SK-N-SH (cell line): Measurements from ENCODE around the gene ARMC9. TPM values are rescaled to one million over a fixed set of nuclear protein-coding genes. Genes with fewer than 3 reads are reported as not detected.

Source experiments
- CTCF ChIA-PET: fragments of 300-600, 350-600 bp; formaldehyde crosslinking; extraction: SDS; loops from one replicate; lab custom pipeline; 2021; lab: Yijun Ruan, JAX
- POLR2A ChIA-PET: fragments of 350-600 bp; sonication (Branson Sonifier 250); formaldehyde crosslinking; extraction: SDS; loops from one replicate; lab custom pipeline; 2020; ENCODE audit warnings: antibody characterized with exemption, inconsistent platforms; lab: Yijun Ruan, JAX
- DNase-seq: peaks from one replicate; pipeline ENCODE4 v3.0.0; 2012
- H2AFZ ChIP-seq: fragments of 200-600 bp; sonication (generic); 2 replicates; pipeline ENCODE4 v1.8.1; 2016; ENCODE audit warnings: antibody characterized with exemption, mild to moderate bottlenecking, low read depth
- H3F3A ChIP-seq: fragments of 200-600 bp; sonication (generic); replicated peaks from 2 replicates; pipeline ENCODE3; 2016; ENCODE audit warnings: antibody characterized with exemption, mild to moderate bottlenecking; ENCODE audit not compliant: insufficient read depth
- H3K27ac ChIP-seq, 2 experiments: fragments of 200-500 bp in 1 of 2; fragments of 200-600 bp in 1 of 2; sonication (Bioruptor generic) in 1 of 2; sonication (generic), shearing (Covaris generic) in 1 of 2; 2 replicates each; pipeline versions ENCODE4 v1.5.1 to v1.6.1; 2014 to 2016; ENCODE audit warnings: low read depth in 2 of 2, inconsistent platforms in 1 of 2, low read length in 1 of 2, mild to moderate bottlenecking in 1 of 2, mixed read lengths in 1 of 2
- H3K27me3 ChIP-seq: fragments of 200-600 bp; sonication (generic), shearing (Covaris generic); 2 replicates; pipeline ENCODE4 v1.6.1; 2016; ENCODE audit warnings: mixed run types; ENCODE audit not compliant: insufficient read depth
- H3K36me3 ChIP-seq, 2 experiments: fragments of 200-500 bp in 1 of 2; fragments of 200-600 bp in 1 of 2; sonication (Bioruptor generic) in 1 of 2; sonication (generic) in 1 of 2; replicated peaks in 1 of 2; 2 replicates each; pipeline versions ENCODE3 to v1.5.1; 2014 to 2016; ENCODE audit warnings: low read length in 1 of 2, mild to moderate bottlenecking in 1 of 2; ENCODE audit not compliant: insufficient read depth in 2 of 2, control insufficient read depth in 1 of 2
- H3K4me1 ChIP-seq, 2 experiments: fragments of 200-500 bp in 1 of 2; fragments of 200-600 bp in 1 of 2; sonication (Bioruptor generic) in 1 of 2; sonication (generic), shearing (Covaris generic) in 1 of 2; 2 replicates each; pipeline versions ENCODE4 v1.5.1 to v1.6.1; 2014 to 2016; ENCODE audit warnings: low read depth in 1 of 2, low read length in 1 of 2, mixed run types in 1 of 2; ENCODE audit not compliant: insufficient read depth in 2 of 2, control insufficient read depth in 1 of 2
- H3K4me2 ChIP-seq: fragments of 200-600 bp; sonication (generic), shearing (Covaris generic); 2 replicates; pipeline ENCODE4 v1.6.1; 2017; ENCODE audit warnings: mixed run types
- H3K4me3 ChIP-seq, 2 experiments: fragments of 200-500 bp in 1 of 2; fragments of 200-600 bp in 1 of 2; sonication (Bioruptor generic) in 1 of 2; sonication (generic), shearing (Covaris generic) in 1 of 2; 2 replicates each; pipeline versions ENCODE4 v1.5.1 to v1.8.1; 2014 to 2016; ENCODE audit warnings: low read depth in 2 of 2, inconsistent platforms in 1 of 2, low read length in 1 of 2, mild to moderate bottlenecking in 1 of 2, mixed read lengths in 1 of 2, moderate library complexity in 1 of 2
- H3K79me2 ChIP-seq: fragments of 200-600 bp; sonication (generic); 2 replicates; pipeline ENCODE4 v1.8.1; 2017; ENCODE audit warnings: mild to moderate bottlenecking; ENCODE audit not compliant: insufficient read depth
- H3K9ac ChIP-seq: fragments of 200-600 bp; sonication (generic); 2 replicates; pipeline ENCODE4 v1.6.1; 2017; ENCODE audit warnings: mixed run types
- H3K9me2 ChIP-seq: fragments of 200-600 bp; sonication (generic); 2 replicates; pipeline ENCODE4 v1.6.1; 2017; ENCODE audit warnings: mixed run types
- H3K9me3 ChIP-seq: fragments of 200-600 bp; sonication (generic); 2 replicates; pipeline ENCODE4 v1.6.1; 2017; ENCODE audit warnings: mixed run types, mild to moderate bottlenecking, moderate library complexity
- H4K20me1 ChIP-seq: fragments of 200-600 bp; sonication (generic); 2 replicates; pipeline ENCODE4 v1.6.1; 2017; ENCODE audit warnings: mild to moderate bottlenecking, mixed run types; ENCODE audit not compliant: insufficient read depth
- CHD2 ChIP-seq: fragments of 150-350 bp; IDR thresholded peaks from 2 replicates; pipeline ENCODE4 v1.6.1; 2018; ENCODE audit warnings: low read length; ENCODE audit not compliant: partially characterized antibody
- EP300 ChIP-seq, 2 experiments: IDR thresholded peaks; 2 replicates each; pipeline versions ENCODE4 v1.4.0 to v1.6.1; 2012; ENCODE audit warnings: borderline replicate concordance in 1 of 2, low read depth in 1 of 2, low read length in 1 of 2
- EZH2phosphoT487 ChIP-seq: fragments of 200-600 bp; sonication (generic); IDR thresholded peaks from 2 replicates; pipeline ENCODE4 v1.6.1; 2017; ENCODE audit warnings: low read depth, mixed run types, mild to moderate bottlenecking, antibody characterized with exemption, moderate library complexity, borderline replicate concordance
- FOXM1 ChIP-seq: IDR thresholded peaks from 2 replicates; pipeline ENCODE4 v1.4.0; 2012; ENCODE audit warnings: low read depth, mild to moderate bottlenecking
- IRF3 ChIP-seq: fragments of 150-350 bp; IDR thresholded peaks from 2 replicates; pipeline ENCODE4 v1.6.1; 2016; ENCODE audit warnings: mild to moderate bottlenecking, low read depth, low read length
- JUND ChIP-seq: IDR thresholded peaks from 2 replicates; pipeline ENCODE4 v1.4.0; 2012
- RFX5 ChIP-seq: IDR thresholded peaks from 2 replicates; pipeline ENCODE4 v1.6.1; 2012; ENCODE audit warnings: mild to moderate bottlenecking, improper control_type of control experiment, low read length
- SIN3A ChIP-seq: IDR thresholded peaks from 2 replicates; pipeline ENCODE4 v1.6.1; 2012; ENCODE audit warnings: low read depth, mild to moderate bottlenecking, low read length, moderate library complexity, borderline replicate concordance
- USF1 ChIP-seq: IDR thresholded peaks from 2 replicates; pipeline ENCODE4 v1.4.0; 2012; ENCODE audit warnings: low read depth, borderline replicate concordance
- WGBS: methylation state at CpG from one replicate; pipeline ENCODE4 v1.1.6; 2017; ENCODE audit warnings: low lambda C conversion rate; 5-methylcytosine and 5-hydroxymethylcytosine counted together
- polyA plus RNA-seq, 3 experiments: library from polyadenylated mRNA; depleted of rRNA; stranded (reverse); fragments of >200 nt; gene quantifications; 2 replicates each; pipeline ENCODE4 v1.2.3, GENCODE V29; 2012
- TF ChIP-seq, protein P1 (sequence below): IDR thresholded peaks from 2 replicates; pipeline ENCODE4; 2012
- TF ChIP-seq, protein P2 (sequence below): IDR thresholded peaks from 2 replicates; pipeline ENCODE4 v1.6.1; 2012; ENCODE audit warnings: mild to moderate bottlenecking, low read depth, low read length, moderate library complexity

The ARMC9 gene
- polyA plus RNA-seq, 1 of the 3 experiments (the other 2 are of a cell fraction), result 25.3 TPM

DNA sequence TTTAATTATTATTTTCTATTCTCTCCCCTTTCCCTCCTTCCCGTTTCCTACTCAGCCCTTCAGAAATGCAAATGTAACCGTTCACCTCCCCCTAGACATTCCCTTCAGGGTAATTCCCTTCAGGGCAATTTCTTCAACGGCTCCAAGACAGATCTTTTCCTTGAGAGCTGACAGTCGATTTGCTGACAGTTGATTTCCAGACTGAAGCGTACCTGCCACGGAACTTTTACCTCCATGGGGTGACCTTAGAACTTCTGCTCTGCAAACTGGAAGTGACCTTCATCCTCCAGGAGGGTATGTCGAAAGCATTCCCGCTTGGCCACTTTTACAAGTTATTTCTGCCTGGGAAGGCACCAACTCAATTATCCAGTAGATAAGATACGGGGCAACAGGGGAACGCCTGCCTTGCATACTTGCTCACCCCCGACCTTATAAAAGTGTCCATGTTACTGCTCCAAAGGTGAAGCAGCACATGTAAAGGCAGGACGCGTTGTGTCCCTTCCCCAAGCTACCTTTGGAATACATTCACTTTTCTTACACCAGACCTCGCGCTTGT, 215.6 kb downstream of the ARMC9 start:
- no peaks in the 10 kb centered on the region for H3K36me3 ChIP-seq
- 82% methylated on average over 15 of the region's 15 CpGs for WGBS
- peaks cover 3% of the 10 kb centered on the region in 2 experiments; a peak in 1 of 4 replicates for H3K4me1 ChIP-seq
- no peaks in the 10 kb centered on the region for H4K20me1 ChIP-seq
- ChIA-PET POLR2A (no interaction called here), CTCF (interaction anchor here (1.0 to 17.2 kb wide), 6 partner anchors 8 to 190 kb away, joined by 3 to 302 read pairs (median 29); no protein-coding TSS in a partner anchor)
- DNase-seq, result no peak
- no peak overlapping the region for H2AFZ ChIP-seq
- H3F3A ChIP-seq, result peaks cover 7% of the 10 kb centered on the region
- no peaks in the 10 kb centered on the region for H3K9me2 ChIP-seq
- H3K4me3 ChIP-seq, result no peak overlapping the region
- H3K4me2 ChIP-seq, result no peak overlapping the region
- H3K27me3 ChIP-seq, result no peaks in the 10 kb centered on the region
- no peaks in the 10 kb centered on the region for H3K79me2 ChIP-seq
- TF ChIP-seq JUND, result no peak
- TF ChIP-seq EP300 (IDR thresholded peaks at IDR 0.05; ENCODE audit: borderline replicate concordance in 1 of 2, low read depth in 1 of 2, low read length in 1 of 2), result no peak
- no peak for TF ChIP-seq RFX5
- no peak for TF ChIP-seq USF1
- TF ChIP-seq SIN3A, result no peak
- no peaks in the 10 kb centered on the region for H3K9me3 ChIP-seq
- H3K9ac ChIP-seq, result no peak overlapping the region
- no peak overlapping the region for H3K27ac ChIP-seq

DNA sequence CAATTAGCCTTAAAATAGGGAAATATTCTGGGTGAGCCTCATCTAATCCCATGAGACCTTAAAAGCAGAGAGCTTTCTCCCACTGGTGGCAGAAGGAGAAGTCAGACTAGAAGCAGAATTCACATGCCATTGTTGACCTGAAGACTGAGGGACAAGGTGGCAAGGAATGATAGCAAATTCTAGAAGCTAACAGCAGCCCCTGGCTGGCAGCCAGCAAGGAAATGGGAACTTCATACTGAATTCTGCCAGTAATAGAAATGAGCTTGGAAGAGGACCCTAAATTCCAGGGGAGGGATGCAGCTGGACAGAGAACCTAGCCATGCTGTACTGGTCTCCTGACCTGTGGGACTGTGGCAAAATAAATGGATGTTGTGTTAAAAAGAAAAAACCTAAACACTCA, 216.6 kb downstream of the ARMC9 start:
- ChIA-PET CTCF (interaction anchor here (0.6 to 17.2 kb wide), 6 partner anchors 10 to 194 kb away, joined by 3 to 302 read pairs (median 14); no protein-coding TSS in a partner anchor), POLR2A (no interaction called here)

More for the DNA sequence above, 216.6 kb downstream of the ARMC9 start:
- no peaks in the 10 kb centered on the region for H3K27me3 ChIP-seq
- TF ChIP-seq IRF3, result no peak
- no peak for TF ChIP-seq EP300 (IDR thresholded peaks at IDR 0.05; ENCODE audit: borderline replicate concordance in 1 of 2, low read depth in 1 of 2, low read length in 1 of 2)
- no peak for TF ChIP-seq FOXM1
- no peak for TF ChIP-seq EZH2phosphoT487
- TF ChIP-seq, protein P1, sequence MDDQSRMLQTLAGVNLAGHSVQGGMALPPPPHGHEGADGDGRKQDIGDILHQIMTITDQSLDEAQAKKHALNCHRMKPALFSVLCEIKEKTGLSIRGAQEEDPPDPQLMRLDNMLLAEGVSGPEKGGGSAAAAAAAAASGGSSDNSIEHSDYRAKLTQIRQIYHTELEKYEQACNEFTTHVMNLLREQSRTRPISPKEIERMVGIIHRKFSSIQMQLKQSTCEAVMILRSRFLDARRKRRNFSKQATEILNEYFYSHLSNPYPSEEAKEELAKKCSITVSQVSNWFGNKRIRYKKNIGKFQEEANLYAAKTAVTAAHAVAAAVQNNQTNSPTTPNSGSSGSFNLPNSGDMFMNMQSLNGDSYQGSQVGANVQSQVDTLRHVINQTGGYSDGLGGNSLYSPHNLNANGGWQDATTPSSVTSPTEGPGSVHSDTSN, result no peak
- TF ChIP-seq, protein P2, sequence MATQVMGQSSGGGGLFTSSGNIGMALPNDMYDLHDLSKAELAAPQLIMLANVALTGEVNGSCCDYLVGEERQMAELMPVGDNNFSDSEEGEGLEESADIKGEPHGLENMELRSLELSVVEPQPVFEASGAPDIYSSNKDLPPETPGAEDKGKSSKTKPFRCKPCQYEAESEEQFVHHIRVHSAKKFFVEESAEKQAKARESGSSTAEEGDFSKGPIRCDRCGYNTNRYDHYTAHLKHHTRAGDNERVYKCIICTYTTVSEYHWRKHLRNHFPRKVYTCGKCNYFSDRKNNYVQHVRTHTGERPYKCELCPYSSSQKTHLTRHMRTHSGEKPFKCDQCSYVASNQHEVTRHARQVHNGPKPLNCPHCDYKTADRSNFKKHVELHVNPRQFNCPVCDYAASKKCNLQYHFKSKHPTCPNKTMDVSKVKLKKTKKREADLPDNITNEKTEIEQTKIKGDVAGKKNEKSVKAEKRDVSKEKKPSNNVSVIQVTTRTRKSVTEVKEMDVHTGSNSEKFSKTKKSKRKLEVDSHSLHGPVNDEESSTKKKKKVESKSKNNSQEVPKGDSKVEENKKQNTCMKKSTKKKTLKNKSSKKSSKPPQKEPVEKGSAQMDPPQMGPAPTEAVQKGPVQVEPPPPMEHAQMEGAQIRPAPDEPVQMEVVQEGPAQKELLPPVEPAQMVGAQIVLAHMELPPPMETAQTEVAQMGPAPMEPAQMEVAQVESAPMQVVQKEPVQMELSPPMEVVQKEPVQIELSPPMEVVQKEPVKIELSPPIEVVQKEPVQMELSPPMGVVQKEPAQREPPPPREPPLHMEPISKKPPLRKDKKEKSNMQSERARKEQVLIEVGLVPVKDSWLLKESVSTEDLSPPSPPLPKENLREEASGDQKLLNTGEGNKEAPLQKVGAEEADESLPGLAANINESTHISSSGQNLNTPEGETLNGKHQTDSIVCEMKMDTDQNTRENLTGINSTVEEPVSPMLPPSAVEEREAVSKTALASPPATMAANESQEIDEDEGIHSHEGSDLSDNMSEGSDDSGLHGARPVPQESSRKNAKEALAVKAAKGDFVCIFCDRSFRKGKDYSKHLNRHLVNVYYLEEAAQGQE, result no peak
- TF ChIP-seq CHD2, result no peak
- H3K4me1 ChIP-seq, result peaks cover 3% of the 10 kb centered on the region in 2 experiments; a peak in 1 of 4 replicates
- no peaks in the 10 kb centered on the region for H4K20me1 ChIP-seq
- no peak overlapping the region; the same call in 1 of the 2 replicates for H2AFZ ChIP-seq
- H3K9me2 ChIP-seq, result no peaks in the 10 kb centered on the region
- H3K27ac ChIP-seq, result no peak overlapping the region
- H3K9me3 ChIP-seq, result no peaks in the 10 kb centered on the region
- no peak overlapping the region for H3K4me2 ChIP-seq
- H3K79me2 ChIP-seq, result no peaks in the 10 kb centered on the region
- no peak overlapping the region for H3K4me3 ChIP-seq
- no peak for DNase-seq
- no peak overlapping the region for H3K9ac ChIP-seq
- peaks cover 7% of the 10 kb centered on the region for H3F3A ChIP-seq
- H3K36me3 ChIP-seq, result no peaks in the 10 kb centered on the region
